Endodermal cell (in vitro differentiated cells): ENCODE data around the gene LRP1-AS. TPM values are rescaled to one million over a fixed set of nuclear protein-coding genes. Genes with fewer than 3 reads are reported as not detected.
A peak's percentile ranks its signal among the peaks of the same experiment; 100 is the strongest.

ENCODE experiments used
- DNase-seq: peaks from one replicate; pipeline ENCODE4 v3.0.0-alpha.2; 2017
- H3K27ac ChIP-seq: 2 replicates; pipeline ENCODE4 v1.5.1; 2013; ENCODE audit warnings: mild to moderate bottlenecking, low read depth, low read length, moderate library complexity
- H3K27me3 ChIP-seq: 2 replicates; pipeline ENCODE4 v1.6.1; 2013; ENCODE audit warnings: mild to moderate bottlenecking, low read length, moderate library complexity; ENCODE audit not compliant: insufficient read depth, control insufficient read depth, poor library complexity, severe bottlenecking
- H3K36me3 ChIP-seq: 2 replicates; pipeline ENCODE4 v1.7.0; 2013; ENCODE audit warnings: mild to moderate bottlenecking, low read length, moderate library complexity; ENCODE audit not compliant: control insufficient read depth, insufficient read depth
- H3K4me1 ChIP-seq: one replicate; pipeline ENCODE4 v1.7.0; 2013; ENCODE audit warnings: low read length; ENCODE audit not compliant: control insufficient read depth, insufficient read depth
- H3K4me3 ChIP-seq: 2 replicates; pipeline ENCODE4 v1.5.1; 2013; ENCODE audit warnings: mild to moderate bottlenecking, low read length, moderate library complexity
- H3K9ac ChIP-seq: 2 replicates; pipeline ENCODE4 v1.6.1; 2013; ENCODE audit warnings: mild to moderate bottlenecking, low read length, moderate library complexity; ENCODE audit not compliant: poor library complexity, severe bottlenecking; ENCODE audit errors: extremely low read depth
- H3K9me3 ChIP-seq: 2 replicates; pipeline ENCODE4 v1.6.1; 2013; ENCODE audit warnings: mild to moderate bottlenecking, low read length, moderate library complexity; ENCODE audit not compliant: control insufficient read depth
- H3K27ac Mint-ChIP-seq: 2 replicates; pipeline ENCODE4 v1.8.0; 2020; ENCODE audit warnings: mixed read lengths
- H3K27me3 Mint-ChIP-seq: 2 replicates; pipeline ENCODE4 v1.8.0; 2021; ENCODE audit warnings: mild to moderate bottlenecking, mixed read lengths; ENCODE audit not compliant: insufficient read depth
- H3K36me3 Mint-ChIP-seq: 2 replicates; pipeline ENCODE4 v1.8.0; 2020; ENCODE audit warnings: low read depth, mixed read lengths
- H3K4me1 Mint-ChIP-seq: 2 replicates; pipeline ENCODE4 v1.8.0; 2020; ENCODE audit warnings: mixed read lengths
- H3K4me3 Mint-ChIP-seq: 2 replicates; pipeline ENCODE4 v1.8.0; 2020; ENCODE audit warnings: mild to moderate bottlenecking, moderate library complexity, mixed read lengths
- H3K9me3 Mint-ChIP-seq: 2 replicates; pipeline ENCODE4 v1.8.0; 2020; ENCODE audit warnings: mild to moderate bottlenecking, mixed read lengths
- WGBS, 2 experiments: methylation state at CpG; one replicate each; pipeline versions ENCODE4 v1.1.5 to v1.1.7; 2013; ENCODE audit warnings: missing lambda C conversion rate in 2 of 2, mixed read lengths in 1 of 2; ENCODE audit not compliant: insufficient coverage in 1 of 2, insufficient read length in 1 of 2; 5-methylcytosine and 5-hydroxymethylcytosine counted together
- total RNA-seq, 2 donors: library from RNA; stranded (reverse); fragmentation: NEBNext Ultra II Directional in 1 of 2; extraction: Animal tissue kit (Norgen Biotek cat#: 25700) in 1 of 2; gene quantifications; 2 replicates in 1 of 2; 3 replicates in 1 of 2; pipeline ENCODE4 v1.2.1, GENCODE V29; 2021
- TF ChIP-seq, protein P1 (sequence below): fragments of 200-600 bp; sonication (generic); conservative IDR thresholded peaks from 2 replicates; pipeline ENCODE4 v1.5.0; 2021; ENCODE audit warnings: antibody characterized with exemption, mild to moderate bottlenecking

Gene LRP1-AS
- total RNA-seq, 2 donors from 2014 or later, result not detected

DNA sequence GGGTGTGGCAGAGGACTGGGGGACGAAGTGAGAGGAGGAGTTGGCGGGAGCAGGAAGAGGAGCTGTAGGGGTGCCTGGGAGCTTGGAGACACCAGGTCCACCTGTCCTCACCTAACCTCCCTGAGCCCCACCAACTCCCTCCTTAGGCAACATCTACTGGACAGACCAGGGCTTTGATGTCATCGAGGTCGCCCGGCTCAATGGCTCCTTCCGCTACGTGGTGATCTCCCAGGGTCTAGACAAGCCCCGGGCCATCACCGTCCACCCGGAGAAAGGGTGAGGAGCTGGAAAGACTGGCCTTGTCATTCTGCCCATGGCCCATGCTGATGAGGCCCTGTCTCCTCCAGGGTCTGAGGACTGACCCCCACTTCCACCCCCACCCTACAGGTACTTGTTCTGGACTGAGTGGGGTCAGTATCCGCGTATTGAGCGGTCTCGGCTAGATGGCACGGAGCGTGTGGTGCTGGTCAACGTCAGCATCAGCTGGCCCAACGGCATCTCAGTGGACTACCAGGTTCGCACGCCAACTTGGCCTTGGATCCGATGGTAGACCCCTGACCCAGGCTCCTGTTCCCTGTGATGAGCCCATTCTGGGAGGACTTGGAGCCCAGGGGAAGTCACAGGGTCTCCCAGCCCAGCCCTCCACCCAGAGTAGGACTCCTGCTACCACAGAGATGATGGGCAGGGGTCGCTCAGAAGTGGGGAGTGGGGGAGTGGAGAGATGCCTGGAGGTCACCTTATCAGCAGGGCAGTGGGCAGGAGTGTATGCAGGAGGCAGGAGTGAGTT is 36.7 kb upstream of the LRP1-AS start:
- Histone ChIP-seq H3K36me3 (peaks cover 51% of the 10 kb centered on the region), H3K4me3 (no peak overlapping the region), H3K9me3 (no peaks in the 10 kb centered on the region), H3K27me3 (no peaks in the 10 kb centered on the region), H3K27ac (no peak overlapping the region), H3K9ac (no peak overlapping the region), H3K4me1 (no peaks in the 10 kb centered on the region)
- peaks cover 3% of the 10 kb centered on the region for H3K4me1 Mint-ChIP-seq
- WGBS, 2 experiments, result 94 to 97% methylated on average over 18 to 22 of the region's 22 CpGs
- TF ChIP-seq, protein P1, sequence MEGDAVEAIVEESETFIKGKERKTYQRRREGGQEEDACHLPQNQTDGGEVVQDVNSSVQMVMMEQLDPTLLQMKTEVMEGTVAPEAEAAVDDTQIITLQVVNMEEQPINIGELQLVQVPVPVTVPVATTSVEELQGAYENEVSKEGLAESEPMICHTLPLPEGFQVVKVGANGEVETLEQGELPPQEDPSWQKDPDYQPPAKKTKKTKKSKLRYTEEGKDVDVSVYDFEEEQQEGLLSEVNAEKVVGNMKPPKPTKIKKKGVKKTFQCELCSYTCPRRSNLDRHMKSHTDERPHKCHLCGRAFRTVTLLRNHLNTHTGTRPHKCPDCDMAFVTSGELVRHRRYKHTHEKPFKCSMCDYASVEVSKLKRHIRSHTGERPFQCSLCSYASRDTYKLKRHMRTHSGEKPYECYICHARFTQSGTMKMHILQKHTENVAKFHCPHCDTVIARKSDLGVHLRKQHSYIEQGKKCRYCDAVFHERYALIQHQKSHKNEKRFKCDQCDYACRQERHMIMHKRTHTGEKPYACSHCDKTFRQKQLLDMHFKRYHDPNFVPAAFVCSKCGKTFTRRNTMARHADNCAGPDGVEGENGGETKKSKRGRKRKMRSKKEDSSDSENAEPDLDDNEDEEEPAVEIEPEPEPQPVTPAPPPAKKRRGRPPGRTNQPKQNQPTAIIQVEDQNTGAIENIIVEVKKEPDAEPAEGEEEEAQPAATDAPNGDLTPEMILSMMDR, result no peak
- H3K4me3 Mint-ChIP-seq, result no peak overlapping the region
- no peak for DNase-seq
- H3K27ac Mint-ChIP-seq, result no peak overlapping the region
- H3K9me3 Mint-ChIP-seq, result no peaks in the 10 kb centered on the region
- H3K27me3 Mint-ChIP-seq, result no peaks in the 10 kb centered on the region
- peaks cover 60% of the 10 kb centered on the region for H3K36me3 Mint-ChIP-seq

DNA sequence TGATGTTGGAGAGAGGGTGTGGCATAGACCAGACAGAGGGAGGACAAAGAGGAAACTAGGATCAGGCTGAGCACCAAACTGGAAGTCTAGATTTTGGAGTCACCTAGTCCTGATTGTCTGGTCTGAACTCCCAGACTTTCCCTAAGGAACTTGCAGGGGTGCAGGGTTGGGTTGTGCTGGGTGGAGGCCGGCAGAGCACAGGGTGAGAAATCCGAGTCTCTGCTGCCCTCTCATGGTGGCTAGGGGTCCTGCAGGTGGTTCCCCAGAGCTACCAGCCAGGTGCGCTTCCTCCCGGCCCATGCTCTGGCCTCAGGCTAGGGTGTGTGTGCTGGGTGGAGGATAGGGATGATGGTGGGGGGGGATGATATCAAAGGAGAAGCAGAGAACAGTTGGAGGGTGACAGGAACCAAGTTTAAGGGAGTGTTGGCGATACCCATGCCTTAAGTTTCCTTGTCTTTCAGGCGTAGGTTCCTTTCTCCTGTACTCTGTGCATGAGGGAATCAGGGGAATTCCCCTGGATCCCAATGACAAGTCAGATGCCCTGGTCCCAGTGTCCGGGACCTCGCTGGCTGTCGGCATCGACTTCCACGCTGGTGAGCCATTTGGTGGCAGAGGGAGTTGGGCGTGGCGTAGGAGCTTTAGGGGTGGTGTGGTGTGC is 35.6 kb upstream of the LRP1-AS start:
- peak overlapping the region; percentile 69 for H3K27ac Mint-ChIP-seq

DNA sequence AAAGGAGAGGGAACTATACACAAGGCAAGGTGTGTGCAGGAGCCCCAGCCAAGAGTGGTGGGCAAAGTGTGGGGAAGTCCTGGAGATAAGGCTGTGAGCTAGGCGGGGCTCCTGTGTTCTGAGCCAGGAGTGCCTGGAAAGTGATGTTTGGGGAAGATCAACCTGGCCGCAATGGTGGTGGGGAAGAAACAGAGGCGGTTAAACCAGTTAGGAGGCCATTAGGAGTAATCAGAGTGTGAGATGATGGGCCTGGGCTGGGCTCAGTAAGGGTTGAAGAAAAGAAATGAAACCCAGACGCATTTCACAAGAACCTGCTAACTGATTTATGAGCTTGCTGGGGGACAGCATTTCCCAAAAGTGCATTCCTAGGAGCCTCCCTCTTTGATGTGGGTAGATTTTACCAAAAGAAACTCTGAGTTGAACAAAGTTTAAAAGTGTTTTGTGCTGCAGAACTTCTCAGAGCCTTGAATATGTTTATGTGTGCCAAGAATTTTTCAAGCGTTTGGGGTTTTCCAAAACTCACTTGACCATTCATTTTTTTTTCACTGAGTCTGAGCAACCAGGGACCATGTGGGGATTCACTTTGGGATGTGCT is 34.2 kb upstream of the LRP1-AS start:
- 92% methylated on average over 4 to 5 of the region's 5 CpGs for WGBS, 2 experiments
- Mint-ChIP-seq H3K36me3 (peaks cover 59% of the 10 kb centered on the region), H3K27me3 (no peaks in the 10 kb centered on the region), H3K9me3 (no peaks in the 10 kb centered on the region), H3K27ac (no peak overlapping the region), H3K4me3 (no peak overlapping the region), H3K4me1 (peaks cover 3% of the 10 kb centered on the region)
- TF ChIP-seq, protein P1, result no peak
- peaks cover 54% of the 10 kb centered on the region for H3K36me3 ChIP-seq
- no peaks in the 10 kb centered on the region for H3K9me3 ChIP-seq
- no peak overlapping the region for H3K9ac ChIP-seq
- H3K27ac ChIP-seq, result no peak overlapping the region
- no peaks in the 10 kb centered on the region for H3K4me1 ChIP-seq
- H3K27me3 ChIP-seq, result no peaks in the 10 kb centered on the region
- DNase-seq, result no peak
- no peak overlapping the region for H3K4me3 ChIP-seq

More for the DNA sequence above, 35.6 kb upstream of the LRP1-AS start:
- H3K4me1 Mint-ChIP-seq, result peaks cover 3% of the 10 kb centered on the region
- H3K27me3 ChIP-seq, result no peaks in the 10 kb centered on the region
- TF ChIP-seq, protein P1, result peak; percentile 91
- H3K9ac ChIP-seq, result no peak overlapping the region
- no peak overlapping the region for H3K27ac ChIP-seq
- no peaks in the 10 kb centered on the region for H3K4me1 ChIP-seq
- no peak overlapping the region for H3K4me3 ChIP-seq
- H3K9me3 ChIP-seq, result no peaks in the 10 kb centered on the region
- no peaks in the 10 kb centered on the region for H3K9me3 Mint-ChIP-seq
- H3K4me3 Mint-ChIP-seq, result no peak overlapping the region
- H3K27me3 Mint-ChIP-seq, result no peaks in the 10 kb centered on the region
- 72 to 78% methylated on average over 6 to 13 of the region's 13 CpGs for WGBS, 2 experiments
- peak; percentile 97 for DNase-seq
- H3K36me3 ChIP-seq, result peaks cover 53% of the 10 kb centered on the region
- H3K36me3 Mint-ChIP-seq, result peaks cover 61% of the 10 kb centered on the region
